ENCODE data around the gene BEX1. TPM values are rescaled to one million over a fixed set of nuclear protein-coding genes. Genes with fewer than 3 reads are reported as not detected.
"Not testable (repeated sequence)": the region's sequence is repeated elsewhere in the genome, so short reads cannot be mapped to it uniquely, and the experiment has no call there.

The BEX1 gene
- total and polyA plus RNA-seq, 2 of the 8 experiments (the other 6 are each of a cell fraction or from before 2014, with no cell fraction given), result 61.0 to 75.2 TPM

DNA sequence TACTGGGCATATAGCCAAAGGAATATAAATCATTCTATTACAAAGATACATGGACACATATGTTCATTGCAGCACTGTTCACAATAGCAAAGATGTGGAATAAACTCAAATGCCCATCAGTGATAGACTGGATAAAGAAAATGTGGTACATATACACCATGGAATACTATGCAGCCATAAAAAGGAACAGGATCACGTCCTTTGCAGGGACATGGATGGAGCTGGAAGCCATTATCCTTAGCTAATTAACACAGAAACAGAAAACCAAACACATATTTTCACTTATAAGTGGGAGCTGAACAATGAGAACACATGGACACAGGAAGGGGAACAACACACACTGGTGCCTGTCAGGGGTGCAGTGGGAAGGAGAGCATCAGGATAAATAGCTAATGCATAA, 30.6 kb downstream of the BEX1 start:
- H3K79me2 ChIP-seq (ENCODE audit: control insufficient read depth in 1 of 2, insufficient read depth in 2 of 2, low read length in 2 of 2); H4K8ac ChIP-seq (ENCODE audit: extremely low read depth, insufficient read depth, low read length); H3K18ac ChIP-seq (ENCODE audit: extremely low read depth, low read length); H3K36me3 ChIP-seq (ENCODE audit: control insufficient read depth in 2 of 4, insufficient read depth in 4 of 4, low read length in 3 of 4); H3K27ac ChIP-seq (ENCODE audit: low read depth, low read length); H3K23me2 ChIP-seq (ENCODE audit: low read depth, low read length); H4K20me1 ChIP-seq (replicated peaks in 1 of 2; ENCODE audit: control insufficient read depth in 1 of 2, insufficient read depth in 2 of 2, low read length in 2 of 2); H3K9me3 ChIP-seq (ENCODE audit: insufficient read depth in 2 of 2, low read depth in 1 of 2, low read length in 1 of 2); H2BK120ac ChIP-seq (replicated peaks; ENCODE audit: low read depth, low read length); H3K4me1 ChIP-seq (replicated peaks in 1 of 4; ENCODE audit: control insufficient read depth in 3 of 4, insufficient read depth in 4 of 4, low read length in 3 of 4); H2BK5ac ChIP-seq (ENCODE audit: low read depth, low read length); H3K4me3 ChIP-seq (ENCODE audit: extremely low read depth in 1 of 4, insufficient read depth in 2 of 4, low read depth in 3 of 4, low read length in 4 of 4); H2AK5ac ChIP-seq (ENCODE audit: low read depth, low read length); H2BK12ac ChIP-seq (ENCODE audit: low read depth, low read length); H3K4ac ChIP-seq (replicated peaks; ENCODE audit: insufficient read length, low read depth, low read length); H2AFZ ChIP-seq (ENCODE audit: low read length); H4K5ac ChIP-seq (ENCODE audit: insufficient read length, low read depth, low read length); H3K27me3 ChIP-seq (replicated peaks in 1 of 4; ENCODE audit: control insufficient read depth in 3 of 4, extremely low read depth in 1 of 4, insufficient read depth in 3 of 4, low read length in 3 of 4); H4K91ac ChIP-seq (replicated peaks; ENCODE audit: insufficient read length, low read length); H3K79me1 ChIP-seq (ENCODE audit: low read depth, low read length); H3K23ac ChIP-seq (ENCODE audit: insufficient read length); H3K14ac ChIP-seq (ENCODE audit: insufficient read length); FAIRE-seq; H3K9ac ChIP-seq (replicated peaks in 1 of 4; ENCODE audit: extremely low read depth in 1 of 4, low read depth in 3 of 4, low read length in 3 of 4); H2BK15ac ChIP-seq (ENCODE audit: low read length); H3K56ac ChIP-seq (replicated peaks; ENCODE audit: insufficient read length, low read depth, low read length); H3K4me2 ChIP-seq (ENCODE audit: insufficient read depth in 1 of 2, low read depth in 2 of 2, low read length in 2 of 2); DNase-seq (ENCODE audit: low read depth in 1 of 2, low spot score in 2 of 2); H2BK20ac ChIP-seq (ENCODE audit: low read length): not testable (repeated sequence)
- ChIA-PET POLR2A (ENCODE audit: partially characterized antibody) (interaction anchor here (1.5 kb wide), 1 partner anchor 18 kb away, joined by 3 read pairs; no protein-coding TSS in a partner anchor), CTCF (ENCODE audit: partially characterized antibody) (interaction anchor here (0.6 kb wide), 1 partner anchor 137 kb away, joined by 3 read pairs; no protein-coding TSS in a partner anchor)
- WGBS, 2 experiments (ENCODE audit: extremely low coverage in 1 of 2, insufficient coverage in 1 of 2, insufficient read length in 1 of 2, insufficient replicate concordance in 2 of 2, low coverage in 1 of 2, low lambda C conversion rate in 2 of 2, missing lambda C conversion rate in 1 of 2), result 100% methylated on average over 1 of the region's 1 CpG; no CpG with 5 or more reads in 1 of the 2 experiments

Data from H1 (cell line).